HEK293T (cell line): ENCODE data around the gene TRIM62.

Experiments used
- CTCF ChIA-PET: fragments of 350-600 bp; formaldehyde crosslinking; extraction: SDS; loops from one replicate; lab custom pipeline; 2021; ENCODE audit warnings: antibody characterized with exemption, inconsistent platforms; lab: Yijun Ruan, JAX
- POLR2A ChIA-PET: fragments of 350-600 bp; formaldehyde crosslinking; extraction: SDS; loops from one replicate; lab custom pipeline; 2020; ENCODE audit warnings: antibody characterized with exemption, inconsistent platforms; lab: Yijun Ruan, JAX
- DNase-seq: peaks from one replicate; pipeline ENCODE4 v3.0.0; 2012; ENCODE audit warnings: mixed read lengths; ENCODE audit errors: extremely low spot score
- ARNT ChIP-seq: fragments of 450-650 bp; IDR thresholded peaks from 2 replicates; pipeline ENCODE4 v1.6.1; 2017; ENCODE audit warnings: mild to moderate bottlenecking
- BHLHE40 ChIP-seq: fragments of 450-650 bp; IDR thresholded peaks from 2 replicates; pipeline ENCODE4 v1.6.1; 2016; ENCODE audit warnings: mild to moderate bottlenecking, moderate library complexity, borderline replicate concordance
- CTBP1 ChIP-seq: fragments of 450-650 bp; IDR thresholded peaks from 2 replicates; pipeline ENCODE4 v1.6.1; 2016; ENCODE audit warnings: borderline replicate concordance
- ELF4 ChIP-seq: fragments of 450-650 bp; IDR thresholded peaks from 2 replicates; pipeline ENCODE4 v1.6.1; 2017; ENCODE audit warnings: antibody characterized with exemption
- FOXA1 ChIP-seq: fragments of 450-650 bp; IDR thresholded peaks from 2 replicates; pipeline ENCODE4 v1.6.1; 2016; ENCODE audit warnings: mild to moderate bottlenecking
- FOXK2 ChIP-seq: fragments of 450-650 bp; IDR thresholded peaks from 2 replicates; pipeline ENCODE4 v1.6.1; 2016; ENCODE audit warnings: mild to moderate bottlenecking
- FOXM1 ChIP-seq: fragments of 450-650 bp; IDR thresholded peaks from 2 replicates; pipeline ENCODE4 v1.6.1; 2017; ENCODE audit warnings: mild to moderate bottlenecking, borderline replicate concordance
- HDGF ChIP-seq: fragments of 450-650 bp; IDR thresholded peaks from 2 replicates; pipeline ENCODE4 v1.6.1; 2017; ENCODE audit warnings: antibody characterized with exemption, borderline replicate concordance
- L3MBTL2 ChIP-seq: fragments of 450-650 bp; conservative IDR thresholded peaks from 2 replicates; pipeline ENCODE4 v1.6.1; 2016; ENCODE audit warnings: mild to moderate bottlenecking
- LEF1 ChIP-seq: fragments of 450-650 bp; IDR thresholded peaks from 2 replicates; pipeline ENCODE4 v1.6.1; 2017; ENCODE audit warnings: mild to moderate bottlenecking, borderline replicate concordance
- NFRKB ChIP-seq: fragments of 450-650 bp; IDR thresholded peaks from 2 replicates; pipeline ENCODE4 v1.6.1; 2016; ENCODE audit warnings: mild to moderate bottlenecking, moderate library complexity
- PKNOX1 ChIP-seq: fragments of 450-650 bp; IDR thresholded peaks from 2 replicates; pipeline ENCODE4 v1.6.1; 2016
- SP1 ChIP-seq: fragments of 450-650 bp; IDR thresholded peaks from 2 replicates; pipeline ENCODE4 v1.6.1; 2017
- SUZ12 ChIP-seq: fragments of 450-650 bp; IDR thresholded peaks from 2 replicates; pipeline ENCODE4 v1.6.1; 2016; ENCODE audit warnings: mild to moderate bottlenecking
- TARDBP ChIP-seq: fragments of 450-650 bp; IDR thresholded peaks from 2 replicates; pipeline ENCODE4 v1.6.1; 2016
- ZNF384 ChIP-seq: fragments of 450-650 bp; IDR thresholded peaks from 2 replicates; pipeline ENCODE4 v1.6.1; 2016

Gene TRIM62

DNA sequence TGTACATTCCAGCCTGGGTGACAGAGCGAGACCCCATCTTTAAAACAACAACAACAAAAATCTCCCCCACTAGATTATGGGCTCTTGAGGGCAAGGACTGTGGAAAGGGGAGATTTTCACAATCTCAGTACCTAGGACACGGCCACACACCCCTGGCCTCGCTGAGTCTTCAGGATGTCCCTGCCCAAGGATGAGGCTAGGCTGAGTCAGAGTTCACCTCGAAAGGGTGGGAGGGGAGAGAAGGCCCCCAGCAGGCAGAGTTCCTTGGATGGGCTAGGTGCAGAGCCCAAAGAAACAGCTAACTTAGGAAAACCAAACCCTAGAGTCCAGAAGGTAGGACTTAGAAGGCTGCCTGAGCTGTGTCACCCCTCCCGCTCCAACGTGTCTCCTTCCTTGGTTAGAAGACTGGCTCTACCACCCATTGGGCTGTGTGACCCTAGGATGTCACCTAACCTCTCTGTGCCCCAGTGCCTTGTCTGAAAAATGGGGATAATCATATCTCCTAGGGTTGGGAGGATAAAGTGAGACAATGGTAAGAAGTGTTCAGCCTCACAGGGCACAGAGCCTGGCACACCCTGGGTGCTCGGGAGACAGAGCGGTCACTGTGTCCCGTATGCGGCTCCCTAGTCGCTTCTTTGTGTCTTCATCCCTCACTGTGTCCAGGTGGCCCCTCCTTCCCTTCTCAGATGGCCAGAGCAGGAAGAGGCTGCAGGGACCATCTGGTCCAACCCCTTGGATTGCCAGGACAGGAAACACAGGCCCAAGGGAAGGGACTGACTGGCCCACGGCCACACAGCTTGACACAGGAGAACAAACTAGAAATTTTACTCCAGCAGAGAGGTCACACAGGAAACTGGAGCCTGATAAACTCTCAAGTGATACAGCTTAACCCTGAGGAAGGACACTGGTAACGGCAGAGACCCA, 11.2 kb downstream of the TRIM62 start:
- POLR2A ChIA-PET = no interaction called here
- no peak for TF ChIP-seq L3MBTL2
- TF ChIP-seq SUZ12 = no peak
- no peak for TF ChIP-seq TARDBP
- DNase-seq = no peak
- CTCF ChIA-PET = no interaction called here

GRCh38 chr1:33169290-33170055, 12.4 kb downstream of the TRIM62 start:
- ChIA-PET CTCF (interaction anchor here (1.0 kb wide), 1 partner anchor 42 kb away, joined by 3 read pairs; no protein-coding TSS in a partner anchor), POLR2A (no interaction called here)
- TF ChIP-seq NFRKB (no peak), SUZ12 (no peak), SP1 (no peak), ARNT (no peak), PKNOX1 (no peak), CTBP1 (no peak), ELF4 (no peak), FOXM1 (no peak), HDGF (no peak), LEF1 (no peak), ZNF384 (no peak), L3MBTL2 (no peak), TARDBP (no peak), BHLHE40 (no peak), FOXA1 (no peak)
- DNase-seq = no peak

- no peak for DNase-seq
- ChIA-PET CTCF (interaction anchor here (1.0 kb wide), 1 partner anchor 42 kb away, joined by 3 read pairs; no protein-coding TSS in a partner anchor), POLR2A (no interaction called here)
- no peak for TF ChIP-seq FOXM1
- TF ChIP-seq ELF4 = no peak
- TF ChIP-seq CTBP1 = no peak
- no peak for TF ChIP-seq PKNOX1
- TF ChIP-seq SUZ12 = no peak
- no peak for TF ChIP-seq FOXA1
- no peak for TF ChIP-seq ZNF384
- TF ChIP-seq BHLHE40 = no peak
- TF ChIP-seq LEF1 = no peak
- no peak for TF ChIP-seq L3MBTL2
- no peak for TF ChIP-seq FOXK2
- no peak for TF ChIP-seq HDGF
- no peak for TF ChIP-seq NFRKB
- no peak for TF ChIP-seq TARDBP
- no peak for TF ChIP-seq ARNT
- TF ChIP-seq SP1 = no peak
Observed at GRCh38 chr1:33168556-33169289, 13.1 kb downstream of the TRIM62 start.

- no peak for DNase-seq
- no peak for TF ChIP-seq L3MBTL2
- no peak for TF ChIP-seq ARNT
- TF ChIP-seq FOXM1 = no peak
- TF ChIP-seq SUZ12 = no peak
- TF ChIP-seq LEF1 = no peak
- no peak for TF ChIP-seq FOXK2
- TF ChIP-seq TARDBP = no peak
- no peak for TF ChIP-seq BHLHE40
- no peak for TF ChIP-seq SP1
- no peak for TF ChIP-seq FOXA1
- TF ChIP-seq PKNOX1 = no peak
- no peak for TF ChIP-seq HDGF
- no peak for TF ChIP-seq ELF4
- ChIA-PET POLR2A (no interaction called here), CTCF (no interaction called here)
Observed at GRCh38 chr1:33167650-33168447, 14.0 kb downstream of the TRIM62 start.

DNA sequence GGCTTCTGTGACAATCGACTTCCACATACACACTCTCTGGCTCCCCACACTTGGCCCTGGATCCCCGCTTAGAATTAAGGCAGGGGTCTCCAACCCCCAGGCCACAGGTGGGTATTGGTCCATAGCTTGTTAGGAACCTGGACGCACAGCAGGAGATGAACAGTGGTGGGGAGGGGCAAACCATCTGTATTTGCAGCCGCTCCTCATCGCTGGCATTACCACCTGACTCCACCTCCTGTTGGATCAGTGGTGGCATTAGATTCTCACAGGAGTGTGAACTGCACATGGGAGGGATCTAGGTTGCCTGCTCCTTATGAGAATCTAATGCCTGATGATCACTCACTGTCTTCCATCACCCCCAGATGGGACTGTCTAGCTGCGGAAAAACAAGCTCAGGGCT, 16.0 kb downstream of the TRIM62 start:
- ChIA-PET CTCF (no interaction called here), POLR2A (no interaction called here)
- TF ChIP-seq TARDBP (no peak), FOXA1 (no peak), ARNT (no peak), LEF1 (no peak), BHLHE40 (no peak), SP1 (no peak), FOXK2 (no peak), ZNF384 (no peak), CTBP1 (no peak), SUZ12 (no peak), NFRKB (no peak), L3MBTL2 (no peak), FOXM1 (no peak)
- no peak for DNase-seq
